Measurements from ENCODE around the gene GALNT15. TPM values are rescaled to one million over a fixed set of nuclear protein-coding genes. Genes with fewer than 3 reads are reported as not detected.

The GALNT15 gene
- total and polyA plus RNA-seq, 2 of the 4 experiments (the other 2 are of a cell fraction) = 12.8 to 19.7 TPM

DNA sequence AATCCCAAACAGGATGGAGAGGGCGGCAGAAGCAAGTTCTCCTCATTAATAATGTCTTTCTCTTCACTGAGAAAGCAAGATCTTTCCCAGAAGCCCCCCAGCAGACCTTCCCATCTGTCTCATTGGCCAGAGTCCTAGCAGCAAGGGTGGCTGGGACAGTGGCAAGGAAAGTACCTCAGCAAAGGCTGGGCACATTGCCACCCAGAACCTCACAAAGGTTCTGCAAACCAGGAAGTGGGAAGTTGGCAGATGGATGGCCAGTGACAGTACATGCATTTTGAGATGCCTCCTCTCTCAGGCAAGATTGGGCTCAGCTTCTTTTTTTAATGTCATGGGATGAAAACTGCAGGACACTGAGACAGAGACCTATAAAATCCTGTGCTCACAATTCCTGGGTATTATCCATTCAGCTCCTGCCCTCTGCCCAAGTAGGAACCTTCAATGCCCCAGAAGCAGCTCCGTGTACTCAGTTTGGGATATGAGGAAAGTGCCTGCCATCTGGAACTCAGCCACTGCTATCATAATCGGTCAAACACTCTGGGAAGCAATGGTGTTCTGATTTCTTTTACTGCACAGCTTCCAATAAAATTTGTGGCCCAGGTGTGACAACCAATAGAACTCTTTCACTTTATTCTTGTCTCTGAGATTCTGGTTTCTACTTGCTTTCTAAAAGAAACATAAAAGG lies 64.7 kb downstream of the GALNT15 start:
- H3K14ac ChIP-seq (replicated peaks; ENCODE audit: low read depth, low read length) = no peak overlapping the region
- H4K20me1 ChIP-seq (ENCODE audit: insufficient read depth, low read length) = no peaks in the 10 kb centered on the region
- H4K91ac ChIP-seq (ENCODE audit: insufficient read depth, low read depth, low read length) = peak overlapping the region; percentile 46; the same call in 1 of the 2 replicates
- intact Hi-C loops (cut with micrococcal nuclease) (no loop called here), dilution Hi-C loops (cut with HindIII; ENCODE audit: low sequenced_read_pairs, unreplicated experiment) (no loop called here), in situ Hi-C loops (cut with MboI; ENCODE audit: low sequenced_read_pairs) (loop anchor here (25.0 kb wide), 1 partner anchor 602 kb away; no protein-coding TSS in a partner anchor)
- peaks cover 13% of the 10 kb centered on the region for H3K9me1 ChIP-seq (ENCODE audit: insufficient read depth, low read length)
- H2BK120ac ChIP-seq (ENCODE audit: low read depth, low read length) = no peak overlapping the region
- H3K27ac ChIP-seq (ENCODE audit: insufficient read depth, low read length) = no peak overlapping the region
- peak overlapping the region; percentile 16; the same call in 1 of the 2 replicates for H2BK20ac ChIP-seq (ENCODE audit: low read depth, low read length)
- no peak overlapping the region for H4K8ac ChIP-seq (ENCODE audit: low read depth in 2 of 2, low read length in 2 of 2)
- H2BK5ac ChIP-seq (ENCODE audit: low read depth, low read length, poor library complexity, severe bottlenecking) = no peak overlapping the region
- DNase-seq (no peak), ATAC-seq (ENCODE audit: low read depth) (no peak)
- H3K9me3 ChIP-seq (ENCODE audit: control insufficient read depth, insufficient read depth, low read length) = no peaks in the 10 kb centered on the region
- no peak overlapping the region for H3K4ac ChIP-seq (ENCODE audit: low read depth, low read length)
- H3K18ac ChIP-seq (ENCODE audit: low read depth, low read length) = no peak overlapping the region
- no peak overlapping the region for H3K23ac ChIP-seq (ENCODE audit: low read depth, low read length)
- BruUV-seq (replicated peaks) = no TSS peak
- H2BK15ac ChIP-seq (ENCODE audit: low read depth, low read length) = peak overlapping the region; percentile 23; the same call in 1 of the 3 replicates
- ChIA-PET CTCF (interaction anchor here (0.5 kb wide), 1 partner anchor 609 kb away, joined by 3 read pairs; no protein-coding TSS in a partner anchor), POLR2A (ENCODE audit: unreplicated experiment) (no interaction called here)
- H3K4me2 ChIP-seq (ENCODE audit: low read depth, low read length) = no peak overlapping the region
- WGBS, 2 experiments (ENCODE audit: extremely low coverage in 2 of 2, insufficient read length in 1 of 2) = no CpG with 5 or more reads among the region's 3 CpGs
- no peaks in the 10 kb centered on the region for H3K36me3 ChIP-seq (ENCODE audit: control insufficient read depth, insufficient read depth, low read length)
- H3K27me3 ChIP-seq (ENCODE audit: control insufficient read depth, insufficient read depth, low read length) = no peaks in the 10 kb centered on the region
- H3K4me1 ChIP-seq (ENCODE audit: control insufficient read depth, insufficient read depth, low read length) = peaks cover 11% of the 10 kb centered on the region
- no peak overlapping the region for H3K9ac ChIP-seq (ENCODE audit: low read depth, low read length)
- H3K79me1 ChIP-seq (ENCODE audit: low read depth in 1 of 2, low read length in 2 of 2) = no peaks in the 10 kb centered on the region
- H3K4me3 ChIP-seq (ENCODE audit: insufficient read depth, low read depth, low read length) = no peak overlapping the region
- H2AK5ac ChIP-seq (ENCODE audit: low read depth, low read length) = peak overlapping the region; percentile 7; the same call in 1 of the 2 replicates
- no peak overlapping the region for H3K56ac ChIP-seq (ENCODE audit: extremely low read depth, insufficient read depth, low read length)
- no peak overlapping the region for H2AFZ ChIP-seq (replicated peaks; ENCODE audit: low read length, poor library complexity)
- no peak overlapping the region for H4K5ac ChIP-seq (ENCODE audit: low read depth, low read length)
- no peak overlapping the region for H2AK9ac ChIP-seq (replicated peaks; ENCODE audit: low read depth, low read length, poor library complexity)
- TF ChIP-seq MAFK (IDR thresholded peaks at IDR 0.05; ENCODE audit: low read depth, low read length) (no peak), BHLHE40 (IDR thresholded peaks at IDR 0.05; ENCODE audit: low read depth, low read length) (no peak), RAD21 (IDR thresholded peaks at IDR 0.05; ENCODE audit: low read length) (no peak), POLR2A (IDR thresholded peaks at IDR 0.05; ENCODE audit: low read depth, low read length) (no peak), RCOR1 (IDR thresholded peaks at IDR 0.05; ENCODE audit: insufficient replicate concordance, low read length) (no peak), CHD1 (IDR thresholded peaks at IDR 0.05; ENCODE audit: low read depth, low read length) (no peak), MXI1 (IDR thresholded peaks at IDR 0.05; ENCODE audit: borderline replicate concordance, low read depth, low read length) (no peak), NFE2L2 (IDR thresholded peaks at IDR 0.05; ENCODE audit: low read depth, low read length) (no peak), FOS (IDR thresholded peaks at IDR 0.05; ENCODE audit: low read depth, low read length) (no peak), SMC3 (IDR thresholded peaks at IDR 0.05; ENCODE audit: low read depth, low read length) (no peak), MAZ (IDR thresholded peaks at IDR 0.05; ENCODE audit: borderline replicate concordance, low read depth, low read length) (no peak), CEBPB (IDR thresholded peaks at IDR 0.05; ENCODE audit: low read depth, low read length) (no peak), RFX5 (IDR thresholded peaks at IDR 0.05; ENCODE audit: low read depth, low read length) (no peak), ELK1 (IDR thresholded peaks at IDR 0.05; ENCODE audit: borderline replicate concordance, low read depth, low read length) (no peak)
- TF ChIP-seq, protein P1, sequence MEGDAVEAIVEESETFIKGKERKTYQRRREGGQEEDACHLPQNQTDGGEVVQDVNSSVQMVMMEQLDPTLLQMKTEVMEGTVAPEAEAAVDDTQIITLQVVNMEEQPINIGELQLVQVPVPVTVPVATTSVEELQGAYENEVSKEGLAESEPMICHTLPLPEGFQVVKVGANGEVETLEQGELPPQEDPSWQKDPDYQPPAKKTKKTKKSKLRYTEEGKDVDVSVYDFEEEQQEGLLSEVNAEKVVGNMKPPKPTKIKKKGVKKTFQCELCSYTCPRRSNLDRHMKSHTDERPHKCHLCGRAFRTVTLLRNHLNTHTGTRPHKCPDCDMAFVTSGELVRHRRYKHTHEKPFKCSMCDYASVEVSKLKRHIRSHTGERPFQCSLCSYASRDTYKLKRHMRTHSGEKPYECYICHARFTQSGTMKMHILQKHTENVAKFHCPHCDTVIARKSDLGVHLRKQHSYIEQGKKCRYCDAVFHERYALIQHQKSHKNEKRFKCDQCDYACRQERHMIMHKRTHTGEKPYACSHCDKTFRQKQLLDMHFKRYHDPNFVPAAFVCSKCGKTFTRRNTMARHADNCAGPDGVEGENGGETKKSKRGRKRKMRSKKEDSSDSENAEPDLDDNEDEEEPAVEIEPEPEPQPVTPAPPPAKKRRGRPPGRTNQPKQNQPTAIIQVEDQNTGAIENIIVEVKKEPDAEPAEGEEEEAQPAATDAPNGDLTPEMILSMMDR (conservative IDR thresholded peaks at IDR 0.05; ENCODE audit: low read depth, low read length) = no peak
